ENCODE measurements around the gene CEBPE.

CEBPE gene

DNA sequence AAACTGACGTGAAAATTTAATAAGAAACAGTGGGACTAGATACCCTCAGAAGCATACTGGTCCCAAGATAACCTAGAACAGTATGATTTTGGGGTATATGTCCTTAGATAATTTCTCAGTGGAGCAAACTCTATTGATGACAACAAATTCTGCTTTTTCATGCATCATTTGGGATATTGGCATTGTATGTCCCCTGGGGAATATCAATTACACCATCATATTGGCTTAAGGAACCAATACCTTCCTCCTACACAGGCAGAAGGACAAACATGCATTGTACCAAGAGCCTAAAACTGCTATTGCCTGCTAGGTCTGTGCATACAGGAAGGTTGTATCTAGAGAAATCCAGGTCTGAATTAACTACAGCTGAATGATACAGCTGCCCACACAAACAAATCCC, 44.1 kb downstream of the CEBPE start:
- no peak for DNase-seq

DNA sequence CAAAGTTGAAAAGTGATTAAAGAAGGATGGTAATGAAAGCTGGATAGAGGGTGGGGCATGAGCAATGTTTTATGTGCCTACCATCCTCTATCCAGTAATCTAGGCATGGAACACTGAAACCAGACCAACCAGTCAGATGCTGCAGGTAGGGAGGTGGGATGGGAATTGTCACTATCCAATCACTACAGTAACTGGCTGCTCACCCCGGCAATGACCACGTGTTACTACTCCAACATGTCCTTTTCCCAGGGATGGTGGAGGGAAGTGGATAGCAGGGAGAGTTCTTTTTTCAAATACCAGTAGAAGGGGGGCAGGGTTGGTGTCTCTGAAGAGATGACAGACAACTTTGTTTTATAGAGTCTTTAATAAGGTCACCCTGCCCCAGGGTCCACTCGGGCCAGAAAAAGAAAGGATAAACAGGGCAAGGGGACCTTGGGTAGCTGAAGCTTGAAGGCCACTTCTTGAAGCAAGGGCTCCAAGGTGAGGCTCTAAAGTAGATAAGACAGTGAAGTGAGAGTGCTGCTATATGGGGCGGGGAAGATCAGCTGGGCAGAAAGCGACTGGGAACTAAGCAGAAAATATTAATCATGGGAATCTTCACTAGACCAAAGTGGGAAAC, 47.0 kb downstream of the CEBPE start:
- no peak for DNase-seq

DNA sequence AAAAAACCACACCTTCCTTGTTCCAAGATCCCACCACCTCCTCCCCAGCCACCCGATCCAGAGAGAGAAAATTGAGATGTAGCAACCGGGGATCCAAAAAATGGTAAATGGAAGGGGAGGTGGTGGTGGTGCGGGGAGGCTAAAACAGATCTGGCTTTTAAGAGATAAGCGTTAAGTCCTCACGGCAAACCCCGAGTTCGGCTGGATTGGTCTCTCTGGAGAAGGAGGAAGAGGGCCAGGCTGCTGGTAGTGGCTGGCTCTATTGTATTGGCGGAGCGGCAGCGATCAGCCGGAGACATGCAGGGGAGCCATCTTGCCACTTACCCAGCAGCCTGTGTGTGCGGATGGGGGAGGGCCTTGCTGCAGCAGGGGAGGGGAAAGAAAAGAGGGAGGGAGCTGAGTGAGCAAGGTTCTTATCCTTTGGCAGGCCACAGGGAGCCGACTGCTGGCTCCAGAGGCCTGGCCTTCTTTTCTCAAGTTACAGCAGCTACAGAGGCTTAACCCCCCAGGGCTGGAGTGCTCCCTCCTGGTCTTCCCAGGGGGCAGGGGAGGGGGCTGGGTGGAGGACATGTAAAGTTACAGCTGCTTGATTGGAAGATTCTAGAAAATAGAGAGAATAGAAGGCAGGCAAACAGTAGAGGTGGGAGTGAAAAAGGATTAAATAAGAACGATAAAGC, 47.7 kb downstream of the CEBPE start:
- DNase-seq, result peak; percentile 93

DNA sequence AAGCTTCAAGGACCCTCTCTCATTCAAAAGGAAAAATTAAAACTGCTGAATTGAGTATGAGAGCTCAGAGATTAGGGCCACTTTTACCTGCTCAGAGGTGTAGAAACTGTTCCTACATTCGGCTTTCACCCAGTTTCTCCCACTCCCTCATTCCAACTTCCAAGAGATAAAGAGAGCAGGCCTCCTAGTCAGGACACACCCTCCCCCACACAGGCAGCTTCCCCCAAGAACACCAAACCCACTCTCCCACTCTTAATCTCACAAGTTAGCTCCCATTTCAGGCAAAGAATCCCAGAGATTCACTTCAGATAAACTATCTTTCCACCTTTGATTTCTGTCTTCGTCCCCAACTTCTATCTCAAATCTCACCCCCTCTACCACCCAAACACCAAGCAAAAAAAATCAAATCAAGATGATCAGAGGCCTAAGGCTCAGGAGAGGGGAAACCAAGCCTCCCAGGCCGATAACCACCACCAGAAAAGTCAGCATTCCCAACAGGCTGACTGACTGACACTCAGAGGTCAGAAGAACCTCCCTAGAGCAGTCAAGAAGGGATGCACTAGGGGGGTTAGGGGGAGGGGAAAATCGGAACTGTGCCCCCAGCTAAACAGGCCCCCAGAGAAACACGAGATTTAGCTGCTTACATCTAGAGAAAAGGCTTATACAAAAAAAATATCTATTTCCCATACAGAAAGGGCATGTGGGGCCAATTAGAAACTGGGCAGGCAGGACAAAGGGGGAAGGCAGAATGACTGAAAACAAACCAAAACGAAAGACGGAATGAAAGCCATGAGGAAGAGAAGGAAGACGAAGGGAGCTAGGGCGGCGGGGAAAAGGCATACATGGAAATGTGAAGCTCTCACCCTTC, 48.6 kb downstream of the CEBPE start:
- no peak for DNase-seq

DNA sequence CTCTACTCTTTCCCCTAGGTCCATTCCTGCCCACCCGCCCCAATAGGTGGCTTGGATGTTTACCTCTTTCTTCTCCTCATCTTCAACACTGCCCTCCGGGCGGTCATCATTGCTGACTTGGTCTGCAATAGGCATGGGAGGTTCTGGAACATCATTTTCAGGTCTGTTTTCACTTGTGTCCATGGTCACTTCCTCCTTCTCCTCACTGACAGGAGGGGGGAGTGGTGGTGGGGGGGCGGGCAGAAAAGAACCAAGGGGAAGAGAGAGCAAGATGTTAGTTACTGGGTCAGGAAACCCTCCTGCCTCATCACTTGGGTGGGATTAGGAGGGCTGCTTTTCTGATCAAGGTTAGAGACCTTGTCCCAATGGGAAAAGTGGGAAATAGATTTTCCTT, 49.6 kb downstream of the CEBPE start:
- no peak for DNase-seq

DNA sequence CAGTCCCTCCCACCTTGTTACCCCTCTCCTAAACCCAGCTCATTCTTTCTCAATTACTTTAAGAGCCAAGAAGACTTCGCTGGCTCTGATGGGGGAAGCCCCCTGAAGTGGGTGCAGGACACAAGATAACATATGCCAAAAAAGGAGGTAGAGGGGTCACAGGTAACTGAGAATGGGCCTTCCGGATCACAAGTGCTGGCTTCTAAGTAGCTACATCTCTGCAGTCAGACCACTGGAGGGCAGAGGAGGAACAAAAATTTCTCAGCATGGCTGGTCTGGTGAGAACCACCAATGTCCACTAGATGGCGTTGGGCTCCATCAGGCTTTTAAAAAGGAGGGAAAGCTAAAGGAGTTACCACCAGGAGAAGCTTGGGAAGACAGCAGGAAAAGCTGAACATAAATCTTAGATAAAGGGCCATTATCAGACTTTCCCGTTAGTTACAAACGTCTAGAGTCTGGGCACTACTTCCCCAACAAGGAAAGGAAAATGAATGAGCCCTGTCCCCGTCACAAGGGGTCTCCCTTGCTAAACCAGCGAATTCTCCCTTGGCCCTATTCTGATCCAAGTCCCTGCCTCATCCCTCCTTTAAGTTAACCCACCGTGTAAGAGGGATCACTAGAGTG, 50.2 kb downstream of the CEBPE start:
- DNase-seq, result peak; percentile 91

DNA sequence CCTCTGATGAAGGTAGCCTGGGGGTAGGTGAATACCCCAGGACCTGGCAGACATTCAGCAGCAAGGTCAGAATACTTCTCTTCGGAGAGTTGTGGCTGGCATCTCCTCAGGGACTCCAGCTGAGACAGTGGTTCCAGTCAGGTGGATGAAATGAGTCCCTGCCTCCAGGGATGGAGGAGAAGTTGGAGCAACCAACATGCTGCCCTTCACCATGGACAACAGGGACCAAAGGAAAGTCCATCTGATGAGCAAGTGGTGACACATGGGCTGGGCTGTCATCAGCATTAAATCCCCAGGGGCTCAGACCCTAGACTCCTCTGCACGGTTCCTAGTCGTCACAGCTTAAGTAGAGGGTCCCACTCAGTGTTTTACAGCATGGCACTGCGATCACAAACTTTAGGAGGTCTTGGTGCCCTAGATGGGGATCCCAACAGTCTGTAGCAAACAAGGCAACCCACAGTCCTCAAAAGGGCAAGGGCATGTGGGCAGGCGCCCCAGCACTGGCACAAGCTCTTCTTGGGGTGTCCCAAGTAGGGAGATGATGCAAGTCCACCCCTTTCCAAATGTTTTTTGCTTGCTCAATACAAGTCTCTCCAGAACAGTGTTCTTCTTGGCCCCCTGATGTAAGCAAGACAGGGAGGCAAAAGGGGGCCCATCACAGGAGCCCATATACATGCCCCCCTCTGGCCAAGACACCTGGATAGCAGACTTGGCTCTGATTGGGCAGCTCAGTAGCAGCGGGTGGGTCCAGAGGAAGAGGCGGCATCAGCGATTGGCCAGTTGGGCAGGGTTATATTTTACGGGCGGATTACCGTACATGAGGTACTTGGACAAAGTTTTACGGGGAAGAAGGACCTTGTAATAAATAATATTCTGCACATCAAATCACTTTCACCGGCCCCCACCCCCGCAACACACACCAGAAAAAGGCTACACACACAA, 50.9 kb downstream of the CEBPE start:
- no peak for DNase-seq

Data from right hindlimb (tissue), 1 donor.